IPS-18a (cell line): ENCODE measurements around the gene CMSS1.
"Not testable (repeated sequence)": the region's sequence is repeated elsewhere in the genome, so short reads cannot be mapped to it uniquely, and the experiment has no call there.

ENCODE experiments used
- H3K27ac ChIP-seq: one replicate; pipeline ENCODE4 v1.5.1; 2013; ENCODE audit warnings: low read length
- H3K27me3 ChIP-seq: one replicate; pipeline ENCODE4 v1.6.1; 2013; ENCODE audit warnings: mild to moderate bottlenecking, low read length; ENCODE audit not compliant: control insufficient read depth, insufficient read depth
- H3K36me3 ChIP-seq: one replicate; pipeline ENCODE4 v1.6.1; 2013; ENCODE audit warnings: low read depth, low read length; ENCODE audit not compliant: control insufficient read depth
- H3K4me1 ChIP-seq: one replicate; pipeline ENCODE4 v1.6.1; 2013; ENCODE audit warnings: low read depth, low read length; ENCODE audit not compliant: control insufficient read depth
- H3K4me3 ChIP-seq: one replicate; pipeline ENCODE4 v1.5.1; 2013; ENCODE audit warnings: low read length
- H3K9ac ChIP-seq: one replicate; pipeline ENCODE4 v1.6.1; 2013; ENCODE audit warnings: mild to moderate bottlenecking, low read length, moderate library complexity
- H3K9me3 ChIP-seq: one replicate; pipeline ENCODE4 v1.6.1; 2013; ENCODE audit warnings: low read depth, low read length; ENCODE audit not compliant: control insufficient read depth

CMSS1 gene

GRCh38 chr3:100088735-100089368 lies 271.2 kb downstream of the CMSS1 start:
- Histone ChIP-seq H3K4me1 (peaks cover 23% of the 10 kb centered on the region), H3K4me3 (no peak overlapping the region), H3K27me3 (no peaks in the 10 kb centered on the region), H3K27ac (no peak overlapping the region), H3K9me3 (no peaks in the 10 kb centered on the region), H3K9ac (no peak overlapping the region), H3K36me3 (no peaks in the 10 kb centered on the region)

DNA sequence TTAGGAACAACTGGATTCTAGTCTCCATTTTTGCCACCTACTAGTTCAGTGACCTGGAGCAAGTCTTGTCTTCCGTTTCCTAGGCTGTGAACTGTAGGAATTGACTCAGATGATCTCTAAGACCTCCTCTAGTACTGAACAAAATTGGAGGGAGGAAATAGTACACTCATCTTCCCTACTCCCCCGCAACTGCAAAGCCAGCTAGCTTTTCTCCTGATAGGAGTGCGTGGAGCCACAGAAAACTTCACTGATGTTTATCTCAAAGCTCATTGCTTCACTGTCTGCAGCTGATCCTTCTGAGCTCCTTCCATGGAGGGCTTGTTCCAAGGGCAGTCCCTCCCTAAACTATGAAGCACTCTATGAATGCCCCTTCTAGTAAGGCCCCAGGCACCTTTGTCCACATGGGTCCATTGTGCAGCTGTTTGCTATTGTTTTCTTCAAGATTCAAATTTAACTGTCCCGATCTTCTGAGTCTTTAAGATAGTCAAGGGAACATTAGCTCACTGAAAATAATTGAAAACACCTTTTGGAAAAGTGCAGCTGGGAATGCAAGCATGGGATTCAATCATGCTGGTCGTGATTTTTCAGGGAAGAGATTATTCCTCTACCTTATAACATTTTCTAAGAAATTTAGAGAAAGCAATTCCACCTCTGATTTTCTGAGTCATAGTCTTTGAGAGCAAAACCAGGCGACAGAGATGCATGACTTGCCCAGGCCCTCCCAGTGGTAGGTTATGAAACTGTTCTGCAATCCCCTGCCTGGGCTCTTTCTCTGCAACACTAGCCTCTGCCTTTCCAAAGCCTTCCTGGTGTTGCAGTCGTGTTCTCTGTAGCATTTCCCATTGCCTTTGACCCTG lies 272.4 kb downstream of the CMSS1 start:
- Histone ChIP-seq H3K9ac (no peak overlapping the region), H3K27me3 (no peaks in the 10 kb centered on the region), H3K27ac (peak overlapping the region; percentile 19), H3K9me3 (no peaks in the 10 kb centered on the region), H3K4me1 (peaks cover 23% of the 10 kb centered on the region), H3K36me3 (no peaks in the 10 kb centered on the region), H3K4me3 (no peak overlapping the region)

GRCh38 chr3:100090669-100091005 lies 273.0 kb downstream of the CMSS1 start:
- H3K27me3 ChIP-seq: no peaks in the 10 kb centered on the region
- peaks cover 23% of the 10 kb centered on the region for H3K4me1 ChIP-seq
- no peaks in the 10 kb centered on the region for H3K36me3 ChIP-seq
- H3K4me3 ChIP-seq: no peak overlapping the region
- no peak overlapping the region for H3K9ac ChIP-seq
- no peaks in the 10 kb centered on the region for H3K9me3 ChIP-seq
- H3K27ac ChIP-seq: no peak overlapping the region

- no peaks in the 10 kb centered on the region for H3K9me3 ChIP-seq
- no peak overlapping the region for H3K9ac ChIP-seq
- H3K36me3 ChIP-seq: no peaks in the 10 kb centered on the region
- no peak overlapping the region for H3K27ac ChIP-seq
- H3K4me1 ChIP-seq: peaks cover 15% of the 10 kb centered on the region
- no peak overlapping the region for H3K4me3 ChIP-seq
- H3K27me3 ChIP-seq: no peaks in the 10 kb centered on the region
Observed at GRCh38 chr3:100093831-100094230, 276.2 kb downstream of the CMSS1 start.

DNA sequence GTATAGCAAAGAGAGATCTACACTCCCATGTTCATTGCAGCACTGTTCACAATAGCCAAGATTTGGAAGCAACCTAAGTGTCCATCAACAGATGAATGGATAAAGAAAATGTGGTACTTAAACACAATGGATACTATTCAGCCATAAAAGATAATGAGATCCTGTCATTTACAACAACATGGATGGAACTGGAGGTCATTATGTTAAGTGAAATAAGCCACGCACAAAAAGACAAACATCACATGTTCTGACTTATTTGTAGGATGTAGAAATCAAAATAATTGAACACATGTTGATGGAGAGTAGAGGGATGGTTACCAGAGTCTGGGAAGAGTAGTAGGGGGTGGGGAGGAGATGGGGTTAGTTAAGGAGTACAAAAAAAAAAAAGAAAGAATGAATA lies 278.6 kb downstream of the CMSS1 start:
- not testable (repeated sequence) for H3K9ac ChIP-seq, H3K4me3 ChIP-seq, H3K9me3 ChIP-seq, H3K27ac ChIP-seq, H3K4me1 ChIP-seq, H3K36me3 ChIP-seq, H3K27me3 ChIP-seq

DNA sequence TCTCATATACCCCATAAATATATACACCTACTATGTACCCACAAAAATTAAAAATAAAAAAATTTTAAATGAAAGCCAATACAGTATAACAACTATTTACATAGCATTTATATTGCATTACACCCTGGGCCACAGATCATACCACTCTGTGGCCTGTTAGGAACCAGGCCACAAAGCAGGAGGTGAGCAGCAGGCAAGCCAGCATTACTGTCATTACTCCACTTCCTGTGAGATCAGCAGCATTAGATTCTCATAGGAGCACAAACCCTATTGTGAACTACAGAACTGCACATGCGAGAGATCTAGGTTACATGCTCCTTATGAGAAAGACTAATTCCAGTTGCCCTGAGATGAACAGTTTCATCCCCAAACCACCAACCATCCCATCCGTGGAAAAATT lies 279.2 kb downstream of the CMSS1 start:
- Histone ChIP-seq H3K9me3 (no peaks in the 10 kb centered on the region), H3K9ac (no peak overlapping the region), H3K4me1 (no peaks in the 10 kb centered on the region), H3K36me3 (no peaks in the 10 kb centered on the region), H3K27me3 (no peaks in the 10 kb centered on the region), H3K27ac (no peak overlapping the region), H3K4me3 (no peak overlapping the region)

DNA sequence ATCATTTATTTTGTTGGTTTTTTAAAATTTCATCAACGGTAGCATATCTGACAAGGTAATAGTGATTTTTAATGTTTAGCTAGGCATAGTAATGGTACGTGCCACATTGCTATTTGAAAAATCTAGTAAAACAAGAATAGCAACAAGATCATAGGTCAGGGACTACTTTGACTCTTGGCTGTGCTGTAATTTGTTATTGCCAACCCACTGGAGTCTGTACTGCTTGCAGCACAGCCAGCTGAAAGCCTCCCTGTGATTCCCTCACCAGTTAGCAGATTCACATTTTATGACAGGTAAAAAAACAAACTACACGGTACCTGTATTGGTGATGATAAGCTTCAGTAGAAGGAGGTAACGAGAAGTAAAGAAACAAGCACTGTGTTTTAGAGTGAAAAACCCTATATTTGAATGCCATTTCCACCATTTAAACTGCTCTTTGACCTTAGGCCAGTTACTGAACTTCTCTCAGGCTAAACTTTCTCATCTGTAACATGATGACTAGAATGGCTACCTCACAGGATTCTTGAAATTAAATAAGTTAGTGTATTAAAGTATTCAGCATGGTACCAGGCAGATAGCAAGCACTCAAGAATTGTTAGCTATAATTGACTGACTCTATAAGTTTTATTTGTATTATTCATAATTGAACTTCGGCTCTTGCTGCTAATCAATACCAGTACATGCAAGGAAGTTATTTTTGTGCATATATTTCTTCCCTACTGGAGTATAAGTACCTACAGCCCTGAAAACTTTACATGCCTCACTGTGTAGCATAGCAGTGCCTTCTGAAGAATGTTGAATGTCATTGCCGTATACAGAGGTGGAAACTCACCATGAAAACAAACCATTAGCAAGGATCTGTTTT lies 280.5 kb downstream of the CMSS1 start:
- Histone ChIP-seq H3K36me3 (no peaks in the 10 kb centered on the region), H3K4me1 (no peaks in the 10 kb centered on the region), H3K27ac (no peak overlapping the region), H3K27me3 (no peaks in the 10 kb centered on the region), H3K9ac (no peak overlapping the region), H3K9me3 (no peaks in the 10 kb centered on the region), H3K4me3 (no peak overlapping the region)

GRCh38 chr3:100098784-100099070 lies 281.1 kb downstream of the CMSS1 start:
- no peaks in the 10 kb centered on the region for H3K36me3 ChIP-seq
- no peak overlapping the region for H3K9ac ChIP-seq
- no peaks in the 10 kb centered on the region for H3K9me3 ChIP-seq
- H3K4me3 ChIP-seq: no peak overlapping the region
- H3K27ac ChIP-seq: no peak overlapping the region
- no peaks in the 10 kb centered on the region for H3K4me1 ChIP-seq
- H3K27me3 ChIP-seq: no peaks in the 10 kb centered on the region

DNA sequence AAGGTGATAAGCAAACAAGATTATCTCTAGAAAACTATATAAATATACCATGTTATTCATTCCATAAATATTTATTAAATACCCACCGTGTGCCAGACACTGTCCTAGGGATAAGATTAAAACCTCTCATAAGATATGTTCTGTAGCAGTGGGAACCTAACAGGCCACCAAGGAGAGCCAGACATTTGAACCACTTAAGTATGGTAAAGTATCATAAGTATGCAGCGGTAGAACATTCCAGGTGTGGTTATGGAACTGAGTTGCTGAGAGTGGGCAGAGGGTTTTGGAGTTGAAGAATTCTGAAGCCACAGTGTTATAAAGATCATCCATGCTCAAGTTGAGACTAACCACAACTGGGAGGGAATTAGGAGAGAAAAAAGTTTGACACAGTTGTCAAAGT lies 282.0 kb downstream of the CMSS1 start:
- no peak overlapping the region for H3K9ac ChIP-seq
- no peaks in the 10 kb centered on the region for H3K4me1 ChIP-seq
- no peaks in the 10 kb centered on the region for H3K36me3 ChIP-seq
- H3K27ac ChIP-seq: no peak overlapping the region
- H3K27me3 ChIP-seq: no peaks in the 10 kb centered on the region
- no peak overlapping the region for H3K4me3 ChIP-seq
- no peaks in the 10 kb centered on the region for H3K9me3 ChIP-seq

DNA sequence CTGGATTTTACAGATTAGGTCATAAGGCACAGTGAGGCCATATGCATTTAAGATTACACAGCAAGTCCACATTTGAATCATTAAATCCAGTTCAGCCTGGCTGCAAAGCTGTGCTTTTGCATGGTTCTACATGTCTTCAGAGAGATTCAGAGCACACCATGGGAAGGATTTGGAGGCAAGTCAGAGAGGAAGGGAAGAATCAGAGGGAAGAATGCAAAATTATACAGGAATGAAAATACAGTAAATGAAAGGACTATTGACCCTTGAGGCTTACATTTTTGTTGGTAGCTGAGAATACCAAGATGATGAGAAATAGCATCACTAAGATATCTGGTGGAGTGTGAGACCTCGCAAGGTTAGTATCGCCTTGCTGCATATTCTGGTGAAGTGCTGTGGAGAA lies 282.8 kb downstream of the CMSS1 start:
- no peaks in the 10 kb centered on the region for H3K36me3 ChIP-seq
- H3K27ac ChIP-seq: no peak overlapping the region
- no peaks in the 10 kb centered on the region for H3K9me3 ChIP-seq
- no peak overlapping the region for H3K9ac ChIP-seq
- H3K4me3 ChIP-seq: no peak overlapping the region
- H3K4me1 ChIP-seq: no peaks in the 10 kb centered on the region
- no peaks in the 10 kb centered on the region for H3K27me3 ChIP-seq

DNA sequence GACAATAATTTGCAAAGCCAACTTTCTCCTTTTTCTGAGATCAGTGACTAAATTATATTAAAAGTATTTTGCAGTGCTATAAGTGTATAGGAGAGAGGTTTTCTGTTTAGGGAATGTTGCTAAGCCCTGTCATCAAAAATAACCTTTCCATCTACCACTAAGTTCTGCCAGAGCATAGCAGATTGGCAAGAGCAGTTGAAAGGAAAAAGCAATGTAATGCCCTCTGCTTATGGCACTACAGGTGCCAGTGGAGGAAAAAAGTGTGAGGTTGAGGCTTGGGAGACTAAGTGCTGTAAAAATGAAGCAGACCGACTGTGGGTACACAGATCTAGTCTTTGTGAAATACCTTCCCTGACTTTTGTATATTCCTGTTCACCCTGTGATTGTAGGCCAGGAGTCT lies 285.1 kb downstream of the CMSS1 start:
- Histone ChIP-seq H3K9ac (no peak overlapping the region), H3K4me1 (peaks cover 3% of the 10 kb centered on the region), H3K27ac (no peak overlapping the region), H3K4me3 (no peak overlapping the region), H3K27me3 (no peaks in the 10 kb centered on the region), H3K9me3 (no peaks in the 10 kb centered on the region), H3K36me3 (no peaks in the 10 kb centered on the region)
